ENCODE results near the gene OTUB1.
"Not testable (repeated sequence)": the region's sequence is repeated elsewhere in the genome, so short reads cannot be mapped to it uniquely, and the experiment has no call there.

Gene OTUB1

DNA sequence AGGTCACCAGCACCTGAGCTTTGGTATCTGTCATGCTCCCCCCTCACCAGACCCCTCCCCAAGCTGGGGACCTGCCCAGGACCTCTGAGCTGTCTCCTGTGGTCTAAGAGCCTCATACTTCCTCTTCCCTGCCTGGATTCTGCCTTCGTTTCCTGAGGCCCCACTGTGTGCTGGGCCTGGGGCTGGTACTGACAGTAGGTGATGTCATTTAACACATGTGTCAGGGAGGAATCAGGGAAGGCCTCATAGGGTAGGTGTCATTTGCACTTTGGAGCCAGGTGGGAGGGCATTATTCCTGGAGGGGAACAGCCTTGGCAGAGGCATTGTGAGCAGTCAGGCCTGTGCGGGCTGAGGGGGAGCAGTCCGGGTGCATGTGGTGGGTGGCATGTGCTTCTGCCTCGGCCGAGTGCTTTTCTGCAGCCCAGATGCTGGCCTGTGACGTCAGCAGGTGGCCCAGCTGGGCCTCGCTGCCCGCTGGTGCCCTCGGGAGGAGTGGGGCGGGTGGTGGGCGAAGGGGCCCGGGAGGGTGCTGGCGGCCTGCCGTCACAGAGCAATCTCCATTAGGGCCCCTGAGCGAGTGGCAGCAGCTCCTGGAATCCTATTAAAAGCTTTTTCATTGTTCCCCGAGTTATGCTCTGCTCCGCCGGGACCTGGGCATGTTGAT lies 58.6 kb downstream of the OTUB1 start:
- Histone ChIP-seq H3K27me3 (ENCODE audit: low read depth) (no peaks in the 10 kb centered on the region), H3K9me3 (no peaks in the 10 kb centered on the region), H3K4me3 (no peak overlapping the region), H3K4me1 (no peaks in the 10 kb centered on the region), H3K36me3 (replicated peaks) (no peaks in the 10 kb centered on the region)
- in situ Hi-C loops (cut with MboI; ENCODE audit: low sequenced_read_pairs) = no loop called here
- DNase-seq (ENCODE audit: low spot score in 2 of 2) = no peak

DNA sequence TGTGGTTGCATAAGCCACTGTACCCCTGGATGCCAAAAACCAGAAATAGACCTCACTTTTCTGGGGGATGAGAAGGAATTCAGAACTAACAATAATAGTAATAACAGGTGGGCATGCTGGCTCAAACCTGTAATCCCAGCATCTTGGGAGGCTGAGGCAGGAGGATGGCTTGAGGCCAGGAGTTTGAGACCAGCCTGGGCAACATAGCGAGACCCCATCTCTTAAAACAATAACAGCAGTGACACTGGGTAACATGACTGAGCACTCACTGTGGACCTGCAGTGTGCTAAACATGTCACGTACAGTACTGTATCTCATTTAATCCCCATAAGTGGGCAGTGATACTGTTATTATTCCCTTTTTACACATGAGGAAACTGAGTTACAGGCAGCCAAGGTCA lies 59.5 kb downstream of the OTUB1 start:
- Histone ChIP-seq H3K9me3 (no peaks in the 10 kb centered on the region), H3K36me3 (replicated peaks) (no peaks in the 10 kb centered on the region), H3K27me3 (ENCODE audit: low read depth) (no peaks in the 10 kb centered on the region), H3K4me1 (no peaks in the 10 kb centered on the region), H3K4me3 (no peak overlapping the region)
- in situ Hi-C loops (cut with MboI; ENCODE audit: low sequenced_read_pairs) = no loop called here
- no peak for DNase-seq (ENCODE audit: low spot score in 2 of 2)

GRCh38 chr11:64047373-64047772 lies 61.1 kb downstream of the OTUB1 start:
- H3K4me3 ChIP-seq; in situ Hi-C loops (cut with MboI; ENCODE audit: low sequenced_read_pairs); H3K9me3 ChIP-seq; H3K36me3 ChIP-seq (replicated peaks); DNase-seq (ENCODE audit: low spot score in 2 of 2); H3K27me3 ChIP-seq (ENCODE audit: low read depth); H3K4me1 ChIP-seq: not testable (repeated sequence)
